Right cardiac atrium (tissue), 5 donors: Measurements from ENCODE around the gene FIBIN. TPM values are rescaled to one million over a fixed set of nuclear protein-coding genes. Genes with fewer than 3 reads are reported as not detected.

Experiments
- ATAC-seq, 2 donors: fragments of 200-7000 bp; cut with Tn5 transposase; one replicate each; pipeline versions ENCODE4 v1.8.0 to v1.9.1; 2020; ENCODE audit warnings: moderate library complexity in 2 of 2, mild to moderate bottlenecking in 1 of 2
- DNase-seq, 3 donors: peaks; one replicate each; pipeline ENCODE4 v3.0.0-alpha.2; 2020
- H3K27ac ChIP-seq: one replicate; pipeline ENCODE4 v1.5.1; 2013; ENCODE audit warnings: mild to moderate bottlenecking, low read length, control low read depth, moderate library complexity
- H3K27me3 ChIP-seq: one replicate; pipeline ENCODE4 v1.6.1; 2013; ENCODE audit not compliant: control insufficient read depth, insufficient read depth
- H3K4me1 ChIP-seq: one replicate; pipeline ENCODE4 v1.6.1; 2013; ENCODE audit warnings: low read length; ENCODE audit not compliant: control insufficient read depth, insufficient read depth
- H3K4me3 ChIP-seq: one replicate; pipeline ENCODE4 v1.5.1; 2013; ENCODE audit warnings: low read length, control low read depth
- H3K9me3 ChIP-seq: one replicate; pipeline ENCODE4 v1.6.1; 2013; ENCODE audit warnings: low read length; ENCODE audit not compliant: control insufficient read depth
- WGBS: extraction: QIAGEN DNeasy Blood & Tissue Kit; methylation state at CpG from one replicate; pipeline ENCODE4 v1.1.7; 2013; 5-methylcytosine and 5-hydroxymethylcytosine counted together
- intact Hi-C, 4 donors: fragments of 100-400 bp; cut with DNase I; formaldehyde crosslinking; loops; one replicate each; pipeline versions ENCODE4 v1.11.0 to v1.14.0; 2022 to 2023
- polyA plus RNA-seq: library from polyadenylated mRNA; stranded (reverse); fragments of 200-250 nt; gene quantifications from one replicate; pipeline ENCODE4 v1.2.3, GENCODE V29; 2013
- total RNA-seq, 4 donors: library from RNA; stranded (reverse); fragmentation: NEBNext Ultra II Directional; extraction: Animal tissue kit (Norgen Biotek cat#: 25700); gene quantifications; one replicate each; pipeline ENCODE4 v1.2.1, GENCODE V29; 2021
- donor health status: healthy with polysubstance abuse.
- donor health status: DM: no; HTN: yes; CAD: no.
- donor health status: DM: no; HTN: no; CAD: no.
- donor health status: DM: no; HTN: yes; CAD: no; lungs with severe emphysema.
- donor health status: DM: yes; HTN: yes; CAD: no.

Gene FIBIN
- total and polyA plus RNA-seq, 5 donors = 7.3 to 19.8 (median 10.9) TPM

- no peak overlapping the region for H3K4me3 ChIP-seq
- intact Hi-C loops = no loop called here
- no peaks in the 10 kb centered on the region for H3K9me3 ChIP-seq
- H3K27ac ChIP-seq = no peak overlapping the region
- H3K4me1 ChIP-seq = no peaks in the 10 kb centered on the region
- ATAC-seq (no peak), DNase-seq (no peak)
- 75% methylated on average over 3 of the region's 3 CpGs for WGBS
- no peaks in the 10 kb centered on the region for H3K27me3 ChIP-seq
These were observed 31.0 kb downstream of the FIBIN start for GRCh38 chr11:27024865-27025264.

- intact Hi-C loops = no loop called here
- Histone ChIP-seq H3K27ac (no peak overlapping the region), H3K4me3 (no peak overlapping the region), H3K4me1 (no peaks in the 10 kb centered on the region), H3K27me3 (no peaks in the 10 kb centered on the region), H3K9me3 (no peaks in the 10 kb centered on the region)
- 90% methylated on average over 6 of the region's 6 CpGs for WGBS
- DNase-seq (no peak), ATAC-seq (no peak)
These were observed 31.5 kb downstream of the FIBIN start for GRCh38 chr11:27025312-27025955.

GRCh38 chr11:27025957-27026733 lies 32.2 kb downstream of the FIBIN start:
- no peak overlapping the region for H3K4me3 ChIP-seq
- H3K4me1 ChIP-seq = no peaks in the 10 kb centered on the region
- H3K9me3 ChIP-seq = no peaks in the 10 kb centered on the region
- DNase-seq (no peak), ATAC-seq (no peak)
- H3K27ac ChIP-seq = no peak overlapping the region
- WGBS = 66% methylated on average over 8 of the region's 8 CpGs
- intact Hi-C loops = no loop called here
- no peaks in the 10 kb centered on the region for H3K27me3 ChIP-seq

GRCh38 chr11:27028561-27028965 lies 34.7 kb downstream of the FIBIN start:
- H3K27ac ChIP-seq = no peak overlapping the region
- no peaks in the 10 kb centered on the region for H3K9me3 ChIP-seq
- H3K4me3 ChIP-seq = no peak overlapping the region
- ATAC-seq (peak in 1 of 2 donors; percentile 68), DNase-seq (no peak)
- H3K27me3 ChIP-seq = no peaks in the 10 kb centered on the region
- H3K4me1 ChIP-seq = no peaks in the 10 kb centered on the region
- intact Hi-C loops = no loop called here
- whole genome bisulfite sequencing = 57% methylated on average over 1 of the region's 1 CpG

- intact Hi-C loops = no loop called here
- H3K27me3 ChIP-seq = no peaks in the 10 kb centered on the region
- no peaks in the 10 kb centered on the region for H3K9me3 ChIP-seq
- H3K4me1 ChIP-seq = no peaks in the 10 kb centered on the region
- H3K4me3 ChIP-seq = no peak overlapping the region
- ATAC-seq (peak in 1 of 2 donors; percentile 14), DNase-seq (no peak)
- 89% methylated on average over 1 of the region's 1 CpG for WGBS
- no peak overlapping the region for H3K27ac ChIP-seq
These were observed 36.1 kb downstream of the FIBIN start for GRCh38 chr11:27029966-27030365.

GRCh38 chr11:27031754-27032153 lies 37.8 kb downstream of the FIBIN start:
- H3K27me3 ChIP-seq = no peaks in the 10 kb centered on the region
- 82% methylated on average over 5 of the region's 5 CpGs for WGBS
- H3K4me3 ChIP-seq = no peak overlapping the region
- ATAC-seq (peak in 1 of 2 donors; percentile 14), DNase-seq (no peak)
- H3K9me3 ChIP-seq = no peaks in the 10 kb centered on the region
- no peak overlapping the region for H3K27ac ChIP-seq
- intact Hi-C loops = no loop called here
- no peaks in the 10 kb centered on the region for H3K4me1 ChIP-seq

- DNase-seq (no peak), ATAC-seq (no peak)
- intact Hi-C loops = loop anchor here in 1 of 4 donors (10.0 kb wide), 1 partner anchor 725 kb away; no protein-coding TSS in a partner anchor
- WGBS = 66% methylated on average over 3 of the region's 3 CpGs
- Histone ChIP-seq H3K27ac (no peak overlapping the region), H3K27me3 (no peaks in the 10 kb centered on the region), H3K4me1 (peaks cover 2% of the 10 kb centered on the region), H3K4me3 (no peak overlapping the region), H3K9me3 (no peaks in the 10 kb centered on the region)
These were observed 46.0 kb downstream of the FIBIN start for GRCh38 chr11:27039873-27040272.

GRCh38 chr11:27040302-27041115 lies 46.6 kb downstream of the FIBIN start, which contains the start of gene BBOX1:
TSS of gene BBOX1 (plus strand) at chr11:27040815. CDS start at chr11:27055431, 14,616 bp downstream.
- no peak for DNase-seq
- intact Hi-C loops = loop anchor here in 1 of 4 donors (10.0 kb wide), 1 partner anchor 726 kb away; no protein-coding TSS in a partner anchor
- WGBS = 54% methylated on average over 4 of the region's 4 CpGs
- H3K27me3 ChIP-seq = no peaks in the 10 kb centered on the region
- no peak within 1 kb of the TSS for H3K4me3 ChIP-seq
- H3K9me3 ChIP-seq = no peaks in the 10 kb centered on the region
- H3K27ac ChIP-seq = no peak within 1 kb of the TSS
- ATAC-seq = peak in 1 of 2 donors; percentile 26
- peaks cover 2% of the 10 kb centered on the region for H3K4me1 ChIP-seq

GRCh38 chr11:27041141-27041899 lies 47.4 kb downstream of the FIBIN start:
- Histone ChIP-seq H3K9me3 (no peaks in the 10 kb centered on the region), H3K4me3 (no peak overlapping the region), H3K27ac (no peak overlapping the region), H3K27me3 (no peaks in the 10 kb centered on the region), H3K4me1 (peaks cover 2% of the 10 kb centered on the region)
- ATAC-seq (no peak), DNase-seq (no peak)
- intact Hi-C loops = loop anchor here in 1 of 4 donors (10.0 kb wide), 1 partner anchor 727 kb away; no protein-coding TSS in a partner anchor
- 47% methylated on average over 2 of the region's 2 CpGs for WGBS
